Stromal cell of bone marrow (primary cell): ENCODE measurements around the gene SMIM22.
A peak's percentile ranks its signal among the peaks of the same experiment; 100 is the strongest.

ENCODE experiments used
- DNase-seq: peaks from one replicate; pipeline ENCODE4 v3.0.0-alpha.2; 2012; ENCODE audit warnings: low read depth

Gene SMIM22

GRCh38 chr16:4795181-4795827 is at the start of gene SMIM22:
Gene SMIM22 (plus strand): TSS chr16:4795369. CDS start chr16:4795735, 366 bp downstream.
- no peak for DNase-seq

- DNase-seq, result no peak
Observed at GRCh38 chr16:4746215-4746614, 49.0 kb upstream of the SMIM22 start.

GRCh38 chr16:4746991-4747574 is 48.1 kb upstream of the SMIM22 start:
- DNase-seq, result no peak

- DNase-seq, result no peak
Observed at GRCh38 chr16:4747906-4748681, 47.1 kb upstream of the SMIM22 start.

GRCh38 chr16:4748682-4749411 is 46.3 kb upstream of the SMIM22 start:
- DNase-seq, result no peak

GRCh38 chr16:4749700-4750257 is 45.4 kb upstream of the SMIM22 start:
- DNase-seq, result no peak

- no peak for DNase-seq
Observed at GRCh38 chr16:4750896-4751295, 44.3 kb upstream of the SMIM22 start.

GRCh38 chr16:4752351-4753100 is 42.6 kb upstream of the SMIM22 start:
- no peak for DNase-seq

- DNase-seq, result no peak
Observed at GRCh38 chr16:4753227-4753626, 41.9 kb upstream of the SMIM22 start.

- no peak for DNase-seq
Observed at GRCh38 chr16:4754865-4755264, 40.3 kb upstream of the SMIM22 start.

- no peak for DNase-seq
Observed at GRCh38 chr16:4755687-4756086, 39.5 kb upstream of the SMIM22 start.

GRCh38 chr16:4760221-4760910 is 34.8 kb upstream of the SMIM22 start:
- no peak for DNase-seq

- DNase-seq, result no peak
Observed at GRCh38 chr16:4762205-4762604, 33.0 kb upstream of the SMIM22 start.

- DNase-seq, result no peak
Observed at GRCh38 chr16:4763791-4764190, 31.4 kb upstream of the SMIM22 start.

- DNase-seq, result no peak
Observed at GRCh38 chr16:4765511-4766474, 29.4 kb upstream of the SMIM22 start.

GRCh38 chr16:4766875-4767628 is 28.1 kb upstream of the SMIM22 start, which contains the start of gene ZNF500:
Gene ZNF500 (minus strand): TSS chr16:4767162. CDS start chr16:4765978, 1,184 bp downstream.
- DNase-seq, result peak; percentile 91

- no peak for DNase-seq
Observed at GRCh38 chr16:4767872-4768548, 27.2 kb upstream of the SMIM22 start.
